H1 (cell line): Measurements from ENCODE around the gene NDUFA12. TPM values are rescaled to one million over a fixed set of nuclear protein-coding genes. Genes with fewer than 3 reads are reported as not detected.

Experiments used
- CTCF ChIA-PET: fragments of 300-600 bp; sonication (Branson Sonifier 250); formaldehyde crosslinking; loops from one replicate; lab custom pipeline; 2021; ENCODE audit not compliant: partially characterized antibody; lab: Charles Lee
- POLR2A ChIA-PET: fragments of 300-600 bp; sonication (Branson Sonifier 250); formaldehyde crosslinking; loops from one replicate; lab custom pipeline; 2021; ENCODE audit warnings: inconsistent platforms; ENCODE audit not compliant: partially characterized antibody; lab: Charles Lee
- DNase-seq, 2 experiments: peaks; one replicate each; pipeline versions ENCODE4 v3.0.0 to v3.0.0-alpha.2; 2010 to 2022; ENCODE audit warnings: low spot score in 2 of 2, low read depth in 1 of 2, mixed read lengths in 1 of 2
- FAIRE-seq: peaks from 2 replicates; lab custom pipeline; 2011; peaks lifted over from hg19 to GRCh38; lab: Jason Lieb, UNC
- H2AFZ ChIP-seq: 2 replicates; pipeline ENCODE4 v1.8.1; 2012; ENCODE audit warnings: low read length, inconsistent platforms
- H2AK5ac ChIP-seq: 2 replicates; pipeline ENCODE4 v1.6.1; 2013; ENCODE audit warnings: low read depth, low read length
- H2BK120ac ChIP-seq: replicated peaks from 2 replicates; pipeline ENCODE3; 2013; ENCODE audit warnings: low read depth, low read length, inconsistent platforms
- H2BK12ac ChIP-seq: 2 replicates; pipeline ENCODE4 v1.6.1; 2013; ENCODE audit warnings: low read depth, low read length
- H2BK15ac ChIP-seq: 2 replicates; pipeline ENCODE4 v1.6.1; 2013; ENCODE audit warnings: low read length
- H2BK20ac ChIP-seq: 2 replicates; pipeline ENCODE4 v1.6.1; 2013; ENCODE audit warnings: low read length
- H2BK5ac ChIP-seq: 2 replicates; pipeline ENCODE4 v1.6.1; 2013; ENCODE audit warnings: low read depth, low read length
- H3K14ac ChIP-seq: 2 replicates; pipeline ENCODE4 v1.6.1; 2013; ENCODE audit warnings: inconsistent platforms; ENCODE audit not compliant: insufficient read length
- H3K18ac ChIP-seq: 2 replicates; pipeline ENCODE4 v1.6.1; 2013; ENCODE audit warnings: low read length; ENCODE audit errors: extremely low read depth
- H3K23ac ChIP-seq: 2 replicates; pipeline ENCODE4 v1.6.1; 2013; ENCODE audit warnings: inconsistent platforms; ENCODE audit not compliant: insufficient read length
- H3K23me2 ChIP-seq: 2 replicates; pipeline ENCODE4 v1.6.1; 2013; ENCODE audit warnings: low read depth, low read length
- H3K27ac ChIP-seq: 2 replicates; pipeline ENCODE4 v1.6.1; 2011; ENCODE audit warnings: low read depth, low read length, inconsistent platforms
- H3K27me3 ChIP-seq, 4 experiments: replicated peaks in 1 of 4; 1 replicate in 1 of 4; 2 replicates in 3 of 4; pipeline versions ENCODE4 v1.6.1 to v1.8.1; 2011 to 2013; ENCODE audit warnings: low read length in 3 of 4, mild to moderate bottlenecking in 3 of 4, inconsistent platforms in 2 of 4, mixed read lengths in 2 of 4, moderate library complexity in 1 of 4; ENCODE audit not compliant: control insufficient read depth in 3 of 4, insufficient read depth in 3 of 4; ENCODE audit errors: extremely low read depth in 1 of 4
- H3K36me3 ChIP-seq, 4 experiments: 2 replicates each; pipeline versions ENCODE4 v1.6.1 to v1.8.1; 2011 to 2013; ENCODE audit warnings: mild to moderate bottlenecking in 4 of 4, low read length in 3 of 4, moderate library complexity in 2 of 4, control low read depth in 1 of 4, inconsistent platforms in 1 of 4; ENCODE audit not compliant: insufficient read depth in 4 of 4, control insufficient read depth in 2 of 4
- H3K4ac ChIP-seq: replicated peaks from 2 replicates; pipeline ENCODE3; 2013; ENCODE audit warnings: low read length, low read depth, mixed read lengths, inconsistent platforms; ENCODE audit not compliant: insufficient read length
- H3K4me1 ChIP-seq, 4 experiments: replicated peaks in 1 of 4; 1 replicate in 1 of 4; 2 replicates in 3 of 4; pipeline versions ENCODE4 v1.6.1 to v1.8.1; 2011 to 2013; ENCODE audit warnings: low read length in 3 of 4, inconsistent platforms in 2 of 4, mixed read lengths in 1 of 4; ENCODE audit not compliant: insufficient read depth in 4 of 4, control insufficient read depth in 3 of 4
- H3K4me2 ChIP-seq, 2 experiments: 2 replicates each; pipeline versions ENCODE4 v1.6.1 to v1.8.1; 2011 to 2013; ENCODE audit warnings: low read depth in 2 of 2, low read length in 2 of 2, control low read depth in 1 of 2, inconsistent platforms in 1 of 2, mild to moderate bottlenecking in 1 of 2; ENCODE audit not compliant: insufficient read depth in 1 of 2
- H3K4me3 ChIP-seq, 4 experiments: fragments of 200-600, 300-600 bp in 1 of 4; sonication (generic), shearing (Covaris generic), sonication (Bioruptor Twin) in 1 of 4; 2 replicates each; pipeline versions ENCODE4 v1.5.1 to v1.8.1; 2011 to 2016; ENCODE audit warnings: low read length in 4 of 4, low read depth in 3 of 4, control low read depth in 2 of 4, inconsistent platforms in 2 of 4, mild to moderate bottlenecking in 2 of 4, mixed read lengths in 1 of 4, moderate library complexity in 1 of 4; ENCODE audit not compliant: insufficient read depth in 2 of 4; ENCODE audit errors: extremely low read depth in 1 of 4
- H3K56ac ChIP-seq: replicated peaks from 2 replicates; pipeline ENCODE3; 2013; ENCODE audit warnings: low read depth, mild to moderate bottlenecking, mixed read lengths, low read length, inconsistent platforms; ENCODE audit not compliant: insufficient read length
- H3K79me1 ChIP-seq: 2 replicates; pipeline ENCODE4 v1.6.1; 2013; ENCODE audit warnings: low read depth, low read length, control low read depth
- H3K79me2 ChIP-seq, 2 experiments: 2 replicates each; pipeline versions ENCODE4 v1.6.1 to v1.8.1; 2012 to 2013; ENCODE audit warnings: low read length in 2 of 2, mild to moderate bottlenecking in 2 of 2, inconsistent platforms in 1 of 2; ENCODE audit not compliant: insufficient read depth in 2 of 2, control insufficient read depth in 1 of 2
- H3K9ac ChIP-seq, 4 experiments: replicated peaks in 1 of 4; 1 replicate in 1 of 4; 2 replicates in 3 of 4; pipeline versions ENCODE4 v1.6.1 to v1.8.1; 2011 to 2013; ENCODE audit warnings: low read depth in 3 of 4, low read length in 3 of 4, control low read depth in 2 of 4, mild to moderate bottlenecking in 2 of 4, moderate library complexity in 2 of 4, inconsistent platforms in 1 of 4; ENCODE audit errors: extremely low read depth in 1 of 4
- H3K9me3 ChIP-seq, 2 experiments: 2 replicates each; pipeline versions ENCODE4 v1.6.1 to v1.8.1; 2012 to 2013; ENCODE audit warnings: mild to moderate bottlenecking in 2 of 2, moderate library complexity in 2 of 2, control low read depth in 1 of 2, inconsistent platforms in 1 of 2, low read depth in 1 of 2, low read length in 1 of 2, mixed read lengths in 1 of 2; ENCODE audit not compliant: insufficient read depth in 2 of 2
- H4K20me1 ChIP-seq, 2 experiments: replicated peaks in 1 of 2; 2 replicates each; pipeline versions ENCODE3 to v1.8.1; 2011 to 2013; ENCODE audit warnings: inconsistent platforms in 2 of 2, low read length in 2 of 2, mild to moderate bottlenecking in 1 of 2; ENCODE audit not compliant: insufficient read depth in 2 of 2, control insufficient read depth in 1 of 2
- H4K5ac ChIP-seq: 2 replicates; pipeline ENCODE4 v1.6.1; 2013; ENCODE audit warnings: low read length, low read depth, mixed read lengths, inconsistent platforms; ENCODE audit not compliant: insufficient read length
- H4K8ac ChIP-seq: 2 replicates; pipeline ENCODE4 v1.8.0; 2013; ENCODE audit warnings: mild to moderate bottlenecking, moderate library complexity, low read length, inconsistent platforms; ENCODE audit not compliant: insufficient read depth; ENCODE audit errors: extremely low read depth
- H4K91ac ChIP-seq: replicated peaks from 2 replicates; pipeline ENCODE3; 2013; ENCODE audit warnings: low read length, mixed read lengths, inconsistent platforms; ENCODE audit not compliant: insufficient read length
- TAF7 ChIP-seq: optimal IDR thresholded peaks from 2 replicates; pipeline ENCODE3; 2011; ENCODE audit warnings: low read depth, mild to moderate bottlenecking, inconsistent platforms, low read length, moderate library complexity, borderline replicate concordance
- WGBS, 2 experiments: shearing (Covaris generic) in 1 of 2; methylation state at CpG; one replicate each; pipeline versions ENCODE4 v1.1.6 to v1.1.7; 2013 to 2015; ENCODE audit warnings: low lambda C conversion rate in 2 of 2, mixed read lengths in 2 of 2, inconsistent platforms in 1 of 2, low coverage in 1 of 2, missing lambda C conversion rate in 1 of 2; ENCODE audit not compliant: insufficient replicate concordance in 2 of 2, insufficient coverage in 1 of 2, insufficient read length in 1 of 2; ENCODE audit errors: extremely low coverage in 1 of 2, missing lambda C conversion rate in 1 of 2; 5-methylcytosine and 5-hydroxymethylcytosine counted together
- polyA plus RNA-seq, 7 experiments: library from polyadenylated mRNA; depleted of rRNA in 3 of 7; stranded (reverse) in 5 of 7; unstranded in 2 of 7; fragments of >200 nt in 5 of 7; fragments of 200-250 nt in 2 of 7; gene quantifications; 1 replicate in 5 of 7; 2 replicates in 1 of 7; 4 replicates in 1 of 7; pipeline versions ENCODE4 v1.2.1 to v1.2.3, GENCODE V29; 2011 to 2013; ENCODE audit warnings: missing spikeins in 2 of 7, mixed read lengths in 2 of 7
- total RNA-seq: library from RNA; stranded (reverse); fragmentation: NEBNext Ultra II Directional; extraction: Animal tissue kit (Norgen Biotek cat#: 25700); gene quantifications from 2 replicates; pipeline ENCODE4 v1.2.1, GENCODE V29; 2021

The NDUFA12 gene
- total and polyA plus RNA-seq, 2 of the 8 experiments (the other 6 are each of a cell fraction or from before 2014, with no cell fraction given), result 98.1 to 157 TPM

GRCh38 chr12:94973221-94973620 lies 30.3 kb downstream of the NDUFA12 start:
- H3K27me3 ChIP-seq, result no peaks in the 10 kb centered on the region
- no peak overlapping the region for H3K4me3 ChIP-seq
- peaks cover 0 to 1% of the 10 kb centered on the region in 2 experiments for H4K20me1 ChIP-seq
- H3K79me1 ChIP-seq, result no peaks in the 10 kb centered on the region
- CTCF ChIA-PET, result interaction anchor here (0.8 to 2.5 kb wide), 6 partner anchors 10 to 98 kb away, joined by 3 to 11 read pairs (median 5); no protein-coding TSS in a partner anchor
- FAIRE-seq (no peak), DNase-seq (no peak)
- H3K23ac ChIP-seq, result no peak overlapping the region
- H3K36me3 ChIP-seq, result 0 out of 8 replicates have a peak, but pooled peaks cover 0 to 5% (median 0%) of the 10 kb centered on the region in 4 experiments
- no peak overlapping the region for H3K56ac ChIP-seq
- no peak overlapping the region for H2BK15ac ChIP-seq
- no peak overlapping the region for H3K14ac ChIP-seq
- no peak overlapping the region for H3K4me2 ChIP-seq
- no peaks in the 10 kb centered on the region; a peak in 1 of 4 replicates for H3K79me2 ChIP-seq
- H2AK5ac ChIP-seq, result no peak overlapping the region
- H3K18ac ChIP-seq, result no peak overlapping the region
- H4K91ac ChIP-seq, result no peak overlapping the region
- H4K8ac ChIP-seq, result no peak overlapping the region
- H2BK120ac ChIP-seq, result no peak overlapping the region
- no peak overlapping the region for H3K9ac ChIP-seq
- H2AFZ ChIP-seq, result no peak overlapping the region
- no peaks in the 10 kb centered on the region for H3K4me1 ChIP-seq
- no peak overlapping the region for H2BK5ac ChIP-seq
- no peak overlapping the region for H2BK12ac ChIP-seq
- no peak overlapping the region for H3K4ac ChIP-seq
- no peak overlapping the region for H2BK20ac ChIP-seq
- H3K27ac ChIP-seq, result no peak overlapping the region
- no peak overlapping the region for H4K5ac ChIP-seq
- no peaks in the 10 kb centered on the region for H3K9me3 ChIP-seq
- 83% methylated on average over 5 of the region's 5 CpGs; no CpG with 5 or more reads in 1 of the 2 experiments for WGBS, 2 experiments
- H3K23me2 ChIP-seq, result no peaks in the 10 kb centered on the region
- POLR2A ChIA-PET, result interaction anchor here (0.6 to 1.3 kb wide), 2 partner anchors 30 to 796 kb away, joined by 3 to 7 read pairs; partner anchors contain the start of gene NDUFA12
- TF ChIP-seq TAF7, result no peak
